Activated B cell treated with CpG ODN at 0.5 μM for 24 hours (primary cell): Measurements from ENCODE around the gene TRAFD1. TPM values are rescaled to one million over a fixed set of nuclear protein-coding genes. Genes with fewer than 3 reads are reported as not detected.

ENCODE experiments used
- ATAC-seq: fragments of 200-7000 bp; cut with Tn5 transposase; one replicate; pipeline ENCODE4 v1.10.0; 2021; ENCODE audit warnings: low read depth, mild to moderate bottlenecking, moderate library complexity
- CTCF ChIA-PET: fragments of 350-600 bp; sonication (Branson Sonifier 250); formaldehyde crosslinking; loops from one replicate; lab custom pipeline; 2021; ENCODE audit warnings: antibody characterized with exemption; lab: Charles Lee
- POLR2A ChIA-PET: fragments of 350-600 bp; sonication (Branson Sonifier 250); formaldehyde crosslinking; loops from one replicate; lab custom pipeline; 2021; ENCODE audit warnings: antibody characterized with exemption; lab: Charles Lee
- DNase-seq: peaks from one replicate; pipeline ENCODE4 v3.0.0; 2022
- H3K27ac Mint-ChIP-seq: one replicate; pipeline ENCODE4 v1.8.0; 2020; ENCODE audit warnings: mixed read lengths
- H3K27me3 Mint-ChIP-seq: one replicate; pipeline ENCODE4 v1.8.0; 2021; ENCODE audit warnings: mixed read lengths
- H3K36me3 Mint-ChIP-seq: one replicate; pipeline ENCODE4 v1.8.0; 2021; ENCODE audit warnings: low read depth, mixed read lengths
- H3K4me1 Mint-ChIP-seq: one replicate; pipeline ENCODE4 v1.8.0; 2021; ENCODE audit warnings: mixed read lengths
- H3K4me3 Mint-ChIP-seq: one replicate; pipeline ENCODE4 v1.8.0; 2020; ENCODE audit warnings: mild to moderate bottlenecking, mixed read lengths
- H3K9me3 Mint-ChIP-seq: one replicate; pipeline ENCODE4 v1.8.0; 2020; ENCODE audit warnings: mixed read lengths
- intact Hi-C: fragments of 100-400 bp; cut with micrococcal nuclease; formaldehyde crosslinking; loops from one replicate; pipeline ENCODE4 v1.15.1; 2024
- total RNA-seq: library from RNA; stranded (reverse); gene quantifications from 2 replicates; pipeline ENCODE4 v1.2.3, GENCODE V29; 2022
- TF ChIP-seq, protein P1 (sequence below): fragments of 200-600 bp; IDR thresholded peaks from one replicate; pipeline ENCODE4 v1.8.0; 2022; ENCODE audit warnings: antibody characterized with exemption, mild to moderate bottlenecking

Gene TRAFD1
- total RNA-seq, 1 donor from 2014 or later, result 51.0 TPM

GRCh38 chr12:112178796-112179195 lies 53.4 kb downstream of the TRAFD1 start:
- DNase-seq (no peak), ATAC-seq (no peak)
- ChIA-PET CTCF (no interaction called here), POLR2A (no interaction called here)
- Mint-ChIP-seq H3K4me1 (no peaks in the 10 kb centered on the region), H3K9me3 (no peaks in the 10 kb centered on the region), H3K4me3 (no peak overlapping the region), H3K36me3 (peaks cover 78% of the 10 kb centered on the region), H3K27ac (no peak overlapping the region), H3K27me3 (no peaks in the 10 kb centered on the region)
- intact Hi-C loops, result loop anchor here (1.0 kb wide), 1 partner anchor 42 kb away; no protein-coding TSS in a partner anchor
- TF ChIP-seq, protein P1, sequence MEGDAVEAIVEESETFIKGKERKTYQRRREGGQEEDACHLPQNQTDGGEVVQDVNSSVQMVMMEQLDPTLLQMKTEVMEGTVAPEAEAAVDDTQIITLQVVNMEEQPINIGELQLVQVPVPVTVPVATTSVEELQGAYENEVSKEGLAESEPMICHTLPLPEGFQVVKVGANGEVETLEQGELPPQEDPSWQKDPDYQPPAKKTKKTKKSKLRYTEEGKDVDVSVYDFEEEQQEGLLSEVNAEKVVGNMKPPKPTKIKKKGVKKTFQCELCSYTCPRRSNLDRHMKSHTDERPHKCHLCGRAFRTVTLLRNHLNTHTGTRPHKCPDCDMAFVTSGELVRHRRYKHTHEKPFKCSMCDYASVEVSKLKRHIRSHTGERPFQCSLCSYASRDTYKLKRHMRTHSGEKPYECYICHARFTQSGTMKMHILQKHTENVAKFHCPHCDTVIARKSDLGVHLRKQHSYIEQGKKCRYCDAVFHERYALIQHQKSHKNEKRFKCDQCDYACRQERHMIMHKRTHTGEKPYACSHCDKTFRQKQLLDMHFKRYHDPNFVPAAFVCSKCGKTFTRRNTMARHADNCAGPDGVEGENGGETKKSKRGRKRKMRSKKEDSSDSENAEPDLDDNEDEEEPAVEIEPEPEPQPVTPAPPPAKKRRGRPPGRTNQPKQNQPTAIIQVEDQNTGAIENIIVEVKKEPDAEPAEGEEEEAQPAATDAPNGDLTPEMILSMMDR, result no peak

DNA sequence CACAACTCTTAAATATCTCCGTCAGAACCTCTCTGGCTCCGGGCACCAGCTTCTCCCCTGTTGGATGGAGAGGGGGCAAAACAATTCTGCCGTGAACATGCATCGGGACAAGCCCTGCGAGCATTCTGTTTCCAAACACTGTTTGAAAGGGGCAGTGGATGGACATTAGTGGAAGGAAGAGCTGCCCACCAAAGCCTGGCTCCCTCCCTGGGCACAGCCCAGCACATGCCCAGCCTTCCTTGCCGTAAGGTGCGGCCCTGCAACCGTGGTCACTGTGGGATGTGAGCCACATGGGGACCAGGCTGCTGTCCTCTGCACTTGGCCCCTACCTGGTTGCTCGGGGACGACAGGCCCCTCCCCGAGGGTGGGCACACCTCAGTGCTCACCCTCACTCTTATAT lies 54.0 kb downstream of the TRAFD1 start:
- ChIA-PET CTCF (no interaction called here), POLR2A (no interaction called here)
- H3K36me3 Mint-ChIP-seq, result peaks cover 82% of the 10 kb centered on the region
- no peak overlapping the region for H3K27ac Mint-ChIP-seq
- DNase-seq (no peak), ATAC-seq (no peak)
- intact Hi-C loops, result no loop called here
- TF ChIP-seq, protein P1, result no peak
- no peaks in the 10 kb centered on the region for H3K9me3 Mint-ChIP-seq
- H3K4me1 Mint-ChIP-seq, result no peaks in the 10 kb centered on the region
- H3K27me3 Mint-ChIP-seq, result no peaks in the 10 kb centered on the region
- no peak overlapping the region for H3K4me3 Mint-ChIP-seq

- peaks cover 83% of the 10 kb centered on the region for H3K36me3 Mint-ChIP-seq
- H3K9me3 Mint-ChIP-seq, result no peaks in the 10 kb centered on the region
- H3K4me1 Mint-ChIP-seq, result no peaks in the 10 kb centered on the region
- POLR2A ChIA-PET, result no interaction called here
- H3K27ac Mint-ChIP-seq, result no peak overlapping the region
- intact Hi-C loops, result no loop called here
- no peak for ATAC-seq
- H3K4me3 Mint-ChIP-seq, result no peak overlapping the region
- H3K27me3 Mint-ChIP-seq, result no peaks in the 10 kb centered on the region
- TF ChIP-seq, protein P1, result no peak
- DNase-seq, result no peak
- CTCF ChIA-PET, result no interaction called here
Observed at GRCh38 chr12:112179916-112180315, 54.6 kb downstream of the TRAFD1 start.

GRCh38 chr12:112180422-112180821 lies 55.1 kb downstream of the TRAFD1 start:
- ChIA-PET POLR2A (no interaction called here), CTCF (no interaction called here)
- intact Hi-C loops, result no loop called here
- peaks cover 83% of the 10 kb centered on the region for H3K36me3 Mint-ChIP-seq
- DNase-seq, result no peak
- ATAC-seq, result no peak
- no peaks in the 10 kb centered on the region for H3K9me3 Mint-ChIP-seq
- no peaks in the 10 kb centered on the region for H3K4me1 Mint-ChIP-seq
- no peak overlapping the region for H3K4me3 Mint-ChIP-seq
- no peaks in the 10 kb centered on the region for H3K27me3 Mint-ChIP-seq
- TF ChIP-seq, protein P1, result no peak
- H3K27ac Mint-ChIP-seq, result no peak overlapping the region

DNA sequence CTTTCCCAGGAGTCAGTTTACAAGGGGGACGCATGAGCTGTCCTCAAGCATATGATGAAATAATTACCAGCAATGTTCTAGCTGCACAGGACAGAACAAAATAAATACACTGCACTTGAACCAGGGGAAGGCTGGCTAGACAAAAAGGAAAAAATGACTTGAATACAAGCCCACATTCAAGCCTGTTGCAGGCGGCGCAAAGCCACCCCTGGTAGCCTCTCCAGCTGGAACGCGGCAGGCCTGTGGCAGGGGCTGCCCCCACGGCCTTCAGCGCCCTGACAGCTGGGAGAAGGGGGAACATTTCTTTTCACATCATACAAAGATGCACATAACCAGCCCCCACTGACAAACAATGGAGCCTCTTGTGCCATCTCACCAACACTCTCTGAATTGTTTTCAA lies 57.1 kb downstream of the TRAFD1 start:
- peaks cover 72% of the 10 kb centered on the region for H3K36me3 Mint-ChIP-seq

More for the DNA sequence above, 57.1 kb downstream of the TRAFD1 start:
- Mint-ChIP-seq H3K27me3 (no peaks in the 10 kb centered on the region), H3K27ac (no peak overlapping the region), H3K4me1 (no peaks in the 10 kb centered on the region), H3K9me3 (no peaks in the 10 kb centered on the region), H3K4me3 (no peak overlapping the region)
- CTCF ChIA-PET, result no interaction called here
- DNase-seq, result no peak
- TF ChIP-seq, protein P1, result no peak
- ATAC-seq, result no peak
- POLR2A ChIA-PET, result no interaction called here
- intact Hi-C loops, result no loop called here
